ENCODE results near the gene CCT5. TPM values are rescaled to one million over a fixed set of nuclear protein-coding genes. Genes with fewer than 3 reads are reported as not detected.

CCT5 gene
- total and polyA plus RNA-seq, 12 donors = 54.7 to 247 (median 95.9) TPM

DNA sequence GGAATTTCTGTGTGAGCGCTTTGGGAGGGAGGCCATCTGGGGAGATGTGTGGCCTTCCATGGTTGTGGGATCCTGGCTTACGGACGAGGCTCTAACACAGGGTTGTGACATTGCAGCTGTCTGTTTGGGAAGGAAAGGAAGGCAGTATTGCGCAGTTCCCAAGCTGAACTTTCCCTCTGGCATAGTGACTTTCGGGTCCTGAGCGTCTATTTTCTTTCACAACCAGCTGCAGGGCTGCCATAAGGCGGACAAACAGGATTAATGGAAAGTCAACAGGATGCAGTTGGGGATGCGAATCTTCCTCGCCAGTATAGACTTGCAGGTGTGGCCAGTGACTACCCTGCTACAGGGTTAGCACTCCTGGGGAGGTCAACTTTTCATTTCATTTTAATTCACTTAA lies 25.9 kb downstream of the CCT5 start:
- H3K36me3 ChIP-seq = peaks cover 0 to 14% (median 0%) of the 10 kb centered on the region in 9 donors
- 87 to 95% methylated on average over 9 of the region's 9 CpGs for WGBS, 2 donors
- TF ChIP-seq, protein P1, sequence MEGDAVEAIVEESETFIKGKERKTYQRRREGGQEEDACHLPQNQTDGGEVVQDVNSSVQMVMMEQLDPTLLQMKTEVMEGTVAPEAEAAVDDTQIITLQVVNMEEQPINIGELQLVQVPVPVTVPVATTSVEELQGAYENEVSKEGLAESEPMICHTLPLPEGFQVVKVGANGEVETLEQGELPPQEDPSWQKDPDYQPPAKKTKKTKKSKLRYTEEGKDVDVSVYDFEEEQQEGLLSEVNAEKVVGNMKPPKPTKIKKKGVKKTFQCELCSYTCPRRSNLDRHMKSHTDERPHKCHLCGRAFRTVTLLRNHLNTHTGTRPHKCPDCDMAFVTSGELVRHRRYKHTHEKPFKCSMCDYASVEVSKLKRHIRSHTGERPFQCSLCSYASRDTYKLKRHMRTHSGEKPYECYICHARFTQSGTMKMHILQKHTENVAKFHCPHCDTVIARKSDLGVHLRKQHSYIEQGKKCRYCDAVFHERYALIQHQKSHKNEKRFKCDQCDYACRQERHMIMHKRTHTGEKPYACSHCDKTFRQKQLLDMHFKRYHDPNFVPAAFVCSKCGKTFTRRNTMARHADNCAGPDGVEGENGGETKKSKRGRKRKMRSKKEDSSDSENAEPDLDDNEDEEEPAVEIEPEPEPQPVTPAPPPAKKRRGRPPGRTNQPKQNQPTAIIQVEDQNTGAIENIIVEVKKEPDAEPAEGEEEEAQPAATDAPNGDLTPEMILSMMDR (IDR thresholded peaks at IDR 0.05) = no peak
- no peak for DNase-seq
- no peaks in the 10 kb centered on the region for H3K4me1 ChIP-seq
- no peak overlapping the region for H3K4me3 ChIP-seq
- peak in 2 of 8 donors; percentile 20 to 42 for ATAC-seq
- H3K27me3 ChIP-seq = no peaks in the 10 kb centered on the region
- H3K27ac ChIP-seq = no peak overlapping the region
- peaks cover 0 to 6% (median 0%) of the 10 kb centered on the region in 11 donors for H3K9me3 ChIP-seq
- intact Hi-C loops (cut with DNase I) = loop anchor here in 1 of 10 donors (10.0 kb wide), 1 partner anchor 359 kb away; no protein-coding TSS in a partner anchor

GRCh38 chr5:10276691-10277090 lies 26.6 kb downstream of the CCT5 start:
- Histone ChIP-seq H3K27ac (no peak overlapping the region), H3K4me1 (no peaks in the 10 kb centered on the region), H3K27me3 (no peaks in the 10 kb centered on the region), H3K9me3 (peaks cover 0 to 6% (median 0%) of the 10 kb centered on the region in 11 donors), H3K4me3 (no peak overlapping the region), H3K36me3 (peaks cover 0 to 20% (median 0%) of the 10 kb centered on the region in 9 donors)
- 67 to 68% methylated on average over 7 of the region's 7 CpGs for WGBS, 2 donors
- DNase-seq (no peak), ATAC-seq (no peak)
- intact Hi-C loops (cut with DNase I) = loop anchor here in 1 of 10 donors (10.0 kb wide), 1 partner anchor 358 kb away; no protein-coding TSS in a partner anchor
- TF ChIP-seq, protein P1 (IDR thresholded peaks at IDR 0.05) = no peak

DNA sequence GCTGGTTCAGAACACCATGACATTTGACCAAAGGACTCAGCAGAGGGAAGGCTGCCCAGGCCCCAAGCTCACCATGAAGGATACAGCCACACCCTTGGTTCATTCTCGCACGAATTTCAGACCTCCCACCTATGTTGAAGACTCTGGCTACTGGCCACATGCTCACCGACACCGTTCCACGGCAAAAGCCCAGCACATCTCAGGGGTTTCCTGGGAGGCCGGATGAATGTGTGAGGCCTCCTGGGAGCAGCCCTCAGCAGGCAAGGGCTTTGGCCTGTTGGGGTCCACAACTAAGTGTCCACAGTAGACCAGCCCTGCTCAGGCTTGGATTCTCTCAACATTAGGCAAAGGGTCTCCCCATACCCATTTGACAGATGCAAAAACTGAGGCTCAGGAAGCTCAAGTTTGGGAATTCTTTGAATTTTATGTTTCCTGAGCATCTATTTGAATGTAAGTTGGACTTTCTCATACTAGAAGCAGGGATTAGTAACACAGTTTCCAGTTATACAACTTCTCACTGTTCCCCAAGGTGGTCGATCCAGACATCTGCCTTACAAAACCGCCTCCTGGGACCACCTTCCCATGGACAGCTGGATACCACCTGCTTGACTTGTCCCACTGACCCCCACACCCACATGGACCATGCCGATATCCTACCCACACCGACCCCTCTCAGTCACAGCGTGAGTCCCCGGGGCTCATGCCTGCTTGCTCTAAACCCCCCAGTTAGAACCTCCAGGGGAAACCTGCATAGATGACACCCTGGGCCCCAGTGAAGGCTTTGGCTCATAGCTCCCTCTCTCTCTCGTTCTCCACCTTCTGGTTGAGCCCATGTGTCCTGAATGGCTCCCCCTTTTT lies 27.9 kb downstream of the CCT5 start:
- peak in 1 of 8 donors; percentile 20 for ATAC-seq
- no peak for DNase-seq

DNA sequence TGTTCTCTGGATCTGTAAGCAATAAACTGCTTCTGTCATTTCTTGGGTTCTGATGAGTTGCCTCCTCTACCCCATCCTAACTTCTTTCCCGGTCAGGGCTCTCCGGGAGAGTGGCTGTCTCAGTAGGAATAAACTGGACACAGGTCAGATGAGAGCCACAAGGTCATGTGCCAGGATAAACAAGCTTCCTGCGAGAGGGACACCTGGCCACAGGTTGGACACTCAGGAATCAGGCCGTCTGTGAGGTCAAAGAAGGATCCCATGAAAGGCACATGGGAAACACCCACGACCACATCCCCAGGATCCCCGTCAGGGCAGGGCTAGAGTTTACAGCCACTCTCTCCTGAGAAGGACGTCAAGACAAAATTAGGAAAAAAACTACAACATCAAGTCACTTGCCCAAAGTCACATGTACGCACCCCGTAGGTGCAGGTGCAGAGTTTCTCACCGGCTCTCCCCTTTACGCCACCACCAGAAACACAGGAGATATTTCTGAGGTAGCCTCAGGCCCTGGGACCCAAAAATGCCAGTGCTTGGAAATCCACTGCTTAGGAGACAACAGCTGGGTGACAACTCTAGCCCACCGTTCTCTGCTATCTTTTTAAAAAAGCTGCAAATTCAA lies 28.7 kb downstream of the CCT5 start:
- TF ChIP-seq, protein P1 (IDR thresholded peaks at IDR 0.05) = no peak
- H3K27me3 ChIP-seq = no peaks in the 10 kb centered on the region
- no peaks in the 10 kb centered on the region for H3K9me3 ChIP-seq
- peaks cover 0 to 21% (median 0%) of the 10 kb centered on the region in 9 donors for H3K36me3 ChIP-seq
- intact Hi-C loops (cut with DNase I) = loop anchor here in 1 of 10 donors (10.0 kb wide), 1 partner anchor 356 kb away; no protein-coding TSS in a partner anchor
- ATAC-seq (peak in 1 of 8 donors; percentile 18), DNase-seq (no peak)
- 87 to 95% methylated on average over 12 of the region's 12 CpGs for WGBS, 2 donors
- H3K27ac ChIP-seq = no peak overlapping the region
- no peak overlapping the region for H3K4me3 ChIP-seq
- peaks cover 0 to under 1% (median 0%) of the 10 kb centered on the region in 9 donors for H3K4me1 ChIP-seq

More for the DNA sequence above, 27.9 kb downstream of the CCT5 start:
- H3K9me3 ChIP-seq = no peaks in the 10 kb centered on the region
- no peaks in the 10 kb centered on the region for H3K27me3 ChIP-seq
- intact Hi-C loops (cut with DNase I) = loop anchor here in 1 of 10 donors (10.0 kb wide), 1 partner anchor 357 kb away; no protein-coding TSS in a partner anchor
- H3K4me3 ChIP-seq = no peak overlapping the region
- peaks cover 0 to 21% (median 0%) of the 10 kb centered on the region in 9 donors for H3K36me3 ChIP-seq
- H3K27ac ChIP-seq = no peak overlapping the region
- no peaks in the 10 kb centered on the region for H3K4me1 ChIP-seq
- TF ChIP-seq, protein P1 (IDR thresholded peaks at IDR 0.05) = no peak
- WGBS, 2 donors = 91 to 94% methylated on average over 13 of the region's 13 CpGs

Data from heart right ventricle (tissue), 16 donors.